ENCODE data around the gene MYL6. TPM values are rescaled to one million over a fixed set of nuclear protein-coding genes. Genes with fewer than 3 reads are reported as not detected.

Gene MYL6
- total RNA-seq, 4 donors from 2014 or later, result 1,882 to 4,580 (median 2,293) TPM

- no peak for TF ChIP-seq CTCF (IDR thresholded peaks at IDR 0.05; ENCODE audit: low read depth)
These were observed 32.6 kb downstream of the MYL6 start for GRCh38 chr12:56190695-56191155.

- TF ChIP-seq CTCF (IDR thresholded peaks at IDR 0.05; ENCODE audit: low read depth), result no peak
These were observed 34.4 kb downstream of the MYL6 start for GRCh38 chr12:56192582-56192981.

GRCh38 chr12:56193025-56193578 lies 34.9 kb downstream of the MYL6 start:
- TF ChIP-seq CTCF (IDR thresholded peaks at IDR 0.05; ENCODE audit: low read depth), result no peak

- TF ChIP-seq CTCF (IDR thresholded peaks at IDR 0.05; ENCODE audit: low read depth), result no peak
These were observed 39.9 kb downstream of the MYL6 start for GRCh38 chr12:56197921-56198635.

- TF ChIP-seq CTCF (IDR thresholded peaks at IDR 0.05; ENCODE audit: low read depth), result no peak
These were observed 40.7 kb downstream of the MYL6 start for GRCh38 chr12:56198836-56199235.

- no peak for TF ChIP-seq CTCF (IDR thresholded peaks at IDR 0.05; ENCODE audit: low read depth)
These were observed 44.2 kb downstream of the MYL6 start for GRCh38 chr12:56202366-56202765.

GRCh38 chr12:56202838-56203237 lies 44.7 kb downstream of the MYL6 start:
- TF ChIP-seq CTCF (IDR thresholded peaks at IDR 0.05; ENCODE audit: low read depth), result no peak
